Activated naive CD4-positive, alpha-beta T cell treated with Interleukin-2 at 50 U/mL for 16 hours (primary cell): Measurements from ENCODE around the gene SLC35F6.
A peak's percentile ranks its signal among the peaks of the same experiment; 100 is the strongest.

Experiments
- DNase-seq: peaks from one replicate; pipeline ENCODE4 v3.0.0-alpha.2; 2020

SLC35F6 gene

DNA sequence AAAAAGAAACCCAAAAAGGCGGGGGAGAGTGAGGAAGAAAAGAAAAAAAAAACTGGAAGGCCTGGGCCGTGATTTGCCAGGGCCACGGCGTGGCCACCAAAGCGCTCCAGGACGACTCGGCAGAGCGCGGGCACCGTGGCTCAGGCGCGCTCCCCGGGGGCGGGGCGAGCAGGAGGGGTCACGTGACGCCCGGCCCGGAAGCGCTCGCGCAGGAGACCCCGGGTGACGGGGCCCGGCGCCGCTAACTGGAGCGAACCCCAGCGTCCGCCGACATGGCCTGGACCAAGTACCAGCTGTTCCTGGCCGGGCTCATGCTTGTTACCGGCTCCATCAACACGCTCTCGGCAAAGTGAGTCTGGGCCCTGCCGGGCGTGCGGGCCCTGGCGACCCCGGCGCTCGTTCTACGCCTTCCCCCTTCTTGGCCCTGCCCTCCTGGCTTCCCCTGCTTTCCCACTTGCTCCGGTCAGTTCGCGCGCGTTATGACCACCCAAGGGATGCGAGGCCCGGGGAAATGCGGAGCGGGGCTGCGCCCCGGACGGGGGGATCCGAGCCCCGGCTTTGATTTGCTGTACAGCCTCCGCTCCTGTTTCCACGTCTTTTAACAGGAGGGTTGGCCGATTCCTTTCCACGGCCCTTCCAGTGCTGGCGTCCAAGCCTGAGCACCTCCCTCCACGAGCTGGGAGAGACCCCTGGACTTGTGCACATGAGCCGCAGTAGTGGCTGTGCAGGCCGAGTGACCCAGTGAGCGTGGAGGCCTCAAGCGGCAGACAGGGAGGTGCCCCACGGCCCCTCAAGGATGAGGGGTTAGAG lies at the start of gene SLC35F6:
TSS of gene SLC35F6 (plus strand) at position 207 of the 810 bp plus-strand sequence. CDS start at position 273, 66 bp downstream.
- peak; percentile 85 for DNase-seq

DNA sequence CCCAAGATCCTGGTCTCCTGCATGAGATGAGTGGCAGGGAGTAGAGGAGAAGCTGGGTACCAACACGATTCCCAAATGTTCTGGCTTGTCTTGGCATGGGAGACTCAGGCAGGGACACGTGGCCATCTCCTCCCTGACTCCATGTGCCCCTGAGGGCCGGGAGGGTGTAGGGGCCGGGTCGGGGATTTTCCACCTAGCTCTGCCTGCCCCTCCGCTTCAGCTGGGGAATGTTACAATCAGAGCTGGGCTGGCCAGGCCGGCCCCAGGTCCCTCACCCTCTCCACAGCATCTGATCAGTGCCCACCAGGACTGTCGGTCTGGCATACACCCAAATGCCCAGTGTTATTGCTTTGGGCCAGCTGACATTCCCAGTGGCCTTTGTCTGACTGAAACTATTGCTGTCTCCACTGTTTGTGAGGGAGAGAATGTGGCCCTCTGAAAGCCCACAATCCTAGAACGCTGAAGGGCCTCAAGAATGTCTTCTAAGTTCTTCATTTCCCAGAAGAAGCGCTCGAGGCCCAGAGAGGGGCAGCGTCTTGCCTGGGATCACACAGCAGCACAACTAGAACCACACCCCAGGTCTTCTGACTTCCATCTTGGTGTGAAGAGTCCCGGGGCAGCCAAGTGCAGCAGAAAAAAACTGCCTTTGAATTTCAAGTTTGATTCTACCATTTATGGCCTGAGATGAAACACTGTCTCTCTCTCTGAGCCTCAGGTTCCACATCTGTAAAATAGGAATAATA lies 48.4 kb upstream of the SLC35F6 start:
- no peak for DNase-seq

DNA sequence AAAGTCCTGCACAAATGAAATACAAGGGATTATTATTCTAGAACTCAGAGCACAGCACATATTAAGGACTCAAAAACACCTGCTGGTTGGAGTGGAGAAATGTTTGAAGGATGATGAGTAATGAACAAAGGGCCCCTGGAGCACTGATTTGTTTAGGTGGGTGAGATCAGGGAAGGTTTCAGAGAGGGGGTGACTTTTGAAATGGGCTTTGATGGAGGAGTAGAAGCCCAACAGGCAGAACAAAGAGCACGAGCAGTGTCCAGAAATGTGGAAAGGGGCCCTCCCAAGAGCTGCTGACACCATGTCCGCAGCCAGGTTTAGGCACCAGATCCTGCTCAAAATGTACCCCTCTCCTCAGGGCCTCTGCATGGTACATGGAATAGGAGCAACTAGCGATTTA lies 47.7 kb upstream of the SLC35F6 start:
- DNase-seq = no peak

DNA sequence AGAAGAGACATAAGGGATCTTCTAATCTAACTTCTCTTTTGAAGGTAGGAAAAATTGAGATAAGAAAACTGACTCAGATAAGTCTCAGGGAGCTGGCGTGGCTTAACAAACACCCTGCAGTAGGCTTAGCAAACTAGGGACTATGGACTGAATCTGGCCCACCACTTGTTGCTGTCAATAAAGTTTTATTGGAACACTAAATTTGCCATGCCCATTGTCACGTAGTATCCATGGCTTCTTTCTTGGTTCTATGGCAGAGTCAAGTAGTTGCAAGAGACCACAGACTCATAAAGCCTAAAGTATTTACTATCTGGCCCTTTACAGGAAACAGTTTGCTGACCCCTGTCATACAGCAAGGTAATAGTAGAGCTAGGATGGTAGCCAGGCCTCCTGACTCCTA lies 47.3 kb upstream of the SLC35F6 start:
- DNase-seq = no peak

DNA sequence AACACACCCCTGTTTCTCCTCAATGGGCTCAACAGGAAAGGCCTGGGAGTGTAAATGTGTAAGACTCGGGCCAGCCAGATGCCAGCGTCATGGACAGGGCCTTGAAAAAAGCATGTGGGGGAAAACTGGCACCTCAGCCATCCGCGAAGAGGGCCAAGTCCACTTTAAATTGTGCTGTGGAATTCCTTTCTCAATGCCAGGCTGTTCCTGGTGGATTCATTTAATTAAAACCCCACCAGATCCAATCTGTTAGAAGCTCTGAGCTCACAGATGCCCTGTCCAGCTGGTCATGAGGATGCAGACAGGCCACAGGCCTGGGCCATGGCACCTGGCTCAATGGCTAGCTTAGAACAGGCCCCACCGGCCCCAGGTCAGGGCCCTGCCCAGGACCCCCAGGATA lies 46.7 kb upstream of the SLC35F6 start:
- no peak for DNase-seq

GRCh38 chr2:26718949-26719686 lies 45.0 kb upstream of the SLC35F6 start:
- DNase-seq = no peak

- DNase-seq = no peak
Measured at GRCh38 chr2:26720322-26721114, 43.6 kb upstream of the SLC35F6 start.

DNA sequence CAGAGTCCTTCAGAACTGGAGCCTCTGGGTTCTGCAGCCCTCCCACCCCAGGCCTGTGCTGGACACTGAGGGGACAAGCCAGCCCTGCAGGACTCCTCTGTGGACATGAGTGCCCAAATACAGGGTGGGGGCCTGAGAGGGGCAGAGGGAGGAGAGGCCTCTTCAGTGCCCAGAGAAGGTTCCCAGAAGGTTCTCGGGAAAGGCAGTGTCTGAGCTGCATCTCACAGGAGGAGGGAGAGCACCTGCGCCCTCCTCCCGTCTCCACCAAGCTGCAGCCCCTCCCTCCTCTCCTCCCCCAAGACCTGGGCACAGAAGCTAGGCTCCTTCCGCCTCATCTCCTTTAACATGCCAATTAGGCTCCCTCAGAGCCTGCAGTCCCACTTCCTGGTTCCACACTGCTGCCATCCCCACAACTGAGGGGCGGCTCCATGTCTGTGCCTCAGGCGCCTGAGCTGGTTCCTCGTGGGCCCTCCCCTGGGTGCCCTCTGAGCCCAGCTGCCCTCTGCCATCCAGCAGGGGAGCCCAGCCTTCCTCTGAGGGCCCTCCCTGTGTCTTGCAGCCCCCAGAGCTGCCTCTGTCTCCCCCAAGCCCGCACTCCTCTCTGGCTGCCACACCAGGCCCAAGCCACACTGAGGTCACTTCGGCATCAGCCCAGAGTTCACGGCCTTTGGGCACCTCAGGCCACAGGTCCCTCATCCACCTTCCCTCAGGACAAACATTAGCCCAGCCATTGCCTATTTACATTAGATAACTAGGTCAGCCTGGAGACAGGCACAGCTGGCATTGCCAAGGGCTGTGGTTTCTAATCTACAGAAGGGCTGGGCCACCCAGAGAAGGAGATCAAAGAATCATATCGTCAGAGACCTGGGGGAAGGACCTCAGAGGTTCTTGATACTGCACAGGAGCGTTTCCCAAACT lies 42.7 kb upstream of the SLC35F6 start:
- DNase-seq = no peak

GRCh38 chr2:26722328-26722727 lies 41.8 kb upstream of the SLC35F6 start:
- no peak for DNase-seq

GRCh38 chr2:26722911-26723310 lies 41.2 kb upstream of the SLC35F6 start:
- no peak for DNase-seq

DNA sequence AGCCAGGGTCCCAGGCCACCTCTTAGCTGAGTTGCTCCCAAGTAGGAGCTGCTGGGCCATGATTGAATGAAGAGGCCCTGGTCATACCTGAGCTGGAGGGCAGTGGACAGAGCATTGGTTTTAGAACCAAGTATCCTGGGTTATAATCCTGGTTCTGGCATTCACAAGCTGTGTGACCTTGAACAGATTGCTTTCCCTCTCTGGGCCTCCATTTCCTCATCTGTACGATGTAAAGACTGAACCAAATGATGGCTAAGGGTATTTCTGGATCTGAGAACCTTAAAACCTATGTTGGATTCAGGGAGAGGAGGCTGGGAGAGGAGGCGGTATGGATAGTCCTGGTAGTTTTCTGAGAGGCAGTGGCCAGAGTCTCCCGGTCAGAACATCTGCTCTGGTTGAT lies 40.6 kb upstream of the SLC35F6 start:
- DNase-seq = no peak

DNA sequence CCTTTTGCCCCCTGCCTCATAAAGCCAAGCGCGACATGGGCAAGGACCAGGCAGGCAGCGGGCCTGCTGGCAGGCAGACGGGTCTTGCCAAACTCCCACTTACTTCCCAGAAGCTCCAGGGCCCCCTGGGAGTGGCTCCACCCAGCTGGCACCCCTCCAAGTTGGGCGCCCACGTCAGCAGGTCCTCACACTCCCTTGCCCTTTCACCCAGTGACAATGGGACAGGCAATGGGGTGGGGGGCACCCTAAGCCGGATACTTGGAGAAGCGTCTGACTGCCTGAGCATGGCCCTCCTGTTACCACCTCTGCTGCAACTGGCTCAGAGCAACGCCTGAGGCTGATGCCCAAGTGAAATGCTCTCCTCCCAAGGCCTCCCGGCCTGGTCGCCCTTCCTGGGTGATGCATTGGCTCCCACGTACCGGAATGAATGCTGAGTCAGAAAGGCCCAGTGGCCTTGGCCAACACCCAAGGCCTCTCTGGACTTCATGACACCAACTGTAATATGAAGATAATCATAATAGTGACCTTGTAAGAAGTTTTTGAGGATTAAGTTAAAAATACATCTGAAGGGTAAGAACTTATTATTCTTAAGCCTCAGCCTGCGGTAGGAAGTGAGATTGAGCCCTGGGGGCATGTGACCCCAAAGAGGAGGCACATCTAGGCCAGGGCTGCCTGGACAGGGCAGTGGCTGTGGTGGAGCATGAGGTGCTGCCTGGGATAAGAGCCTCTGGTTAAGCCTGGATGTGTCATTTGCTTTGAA lies 39.9 kb upstream of the SLC35F6 start:
- DNase-seq = no peak

DNA sequence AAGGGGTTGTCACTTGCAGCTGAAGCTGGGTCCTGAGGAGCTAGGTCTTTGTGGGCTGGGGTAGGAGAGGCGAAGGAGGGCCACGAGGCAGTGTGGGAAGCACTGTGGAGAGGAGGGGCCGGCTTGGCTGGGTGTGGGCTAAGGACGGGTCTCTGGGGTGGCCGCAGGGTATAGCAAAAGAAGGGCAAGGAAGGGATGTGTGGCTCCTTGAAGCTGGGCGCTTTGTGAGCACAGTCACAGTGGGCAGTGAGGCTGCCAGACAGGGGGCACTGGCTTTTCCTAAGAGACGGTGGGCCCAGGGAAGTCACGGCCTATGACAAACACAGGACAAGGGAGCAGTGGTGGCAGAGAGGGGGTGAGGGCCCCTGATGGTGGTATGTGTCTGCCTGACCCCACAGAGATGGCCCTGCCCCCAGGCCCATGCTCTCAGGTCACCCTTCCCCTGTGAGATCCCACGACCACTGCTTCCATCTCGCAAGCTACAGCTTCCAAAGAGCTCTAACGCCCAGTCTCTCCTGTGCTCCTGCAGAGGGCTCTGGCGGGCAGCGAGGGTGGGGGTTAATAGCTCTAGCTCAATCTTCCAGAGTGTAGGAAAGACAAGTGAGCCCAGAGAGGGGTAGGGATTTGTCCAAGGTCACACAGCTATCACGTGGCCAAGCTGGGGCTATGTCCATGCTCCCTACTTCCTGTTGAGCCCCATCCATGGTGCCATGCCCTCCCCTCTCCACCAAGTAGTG lies 39.1 kb upstream of the SLC35F6 start:
- DNase-seq = no peak

DNA sequence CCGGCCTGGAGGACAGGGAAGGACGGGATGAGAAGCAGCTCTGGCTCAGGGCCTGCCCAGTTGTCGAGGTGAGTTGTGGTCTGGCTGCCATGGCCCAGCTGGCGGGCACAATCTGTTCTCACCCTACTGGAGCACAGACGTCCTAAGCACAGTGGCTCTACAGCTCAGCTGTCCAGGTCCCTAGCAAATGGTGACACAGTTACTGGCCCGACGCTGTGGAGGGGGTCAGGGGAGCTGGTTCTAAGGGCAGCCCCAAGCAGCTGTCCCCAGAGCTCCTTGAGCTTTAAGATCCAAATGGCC lies 38.6 kb upstream of the SLC35F6 start:
- DNase-seq = no peak

- no peak for DNase-seq
Measured at GRCh38 chr2:26726228-26726627, 37.9 kb upstream of the SLC35F6 start.

GRCh38 chr2:26727641-26728561 lies 36.2 kb upstream of the SLC35F6 start:
- DNase-seq = peak; percentile 4

- DNase-seq = no peak
Measured at GRCh38 chr2:26729311-26729710, 34.8 kb upstream of the SLC35F6 start.

- no peak for DNase-seq
Measured at GRCh38 chr2:26730549-26731344, 33.3 kb upstream of the SLC35F6 start.
